ENCODE results near the gene APEH.

- TF ChIP-seq EZH2 (IDR thresholded peaks at IDR 0.05) (no peak), POLR2AphosphoS5 (IDR thresholded peaks at IDR 0.05; ENCODE audit: borderline replicate concordance, low read depth, low read length) (no peak)
Observed at GRCh38 chr3:49722896-49723295, 48.7 kb downstream of the APEH start.

All from SK-N-MC (cell line).